NCI-H446 treated with DMSO at 0.1 percent for 48 hours (cell line): Measurements from ENCODE around the gene PTPRJ.
A peak's percentile ranks its signal among the peaks of the same experiment; 100 is the strongest.
"Not testable (repeated sequence)": the region's sequence is repeated elsewhere in the genome, so short reads cannot be mapped to it uniquely, and the experiment has no call there.

Experiments
- DNase-seq: peaks from one replicate; lab custom pipeline; 2025; lab: John Stamatoyannopoulos, UW

PTPRJ gene

DNA sequence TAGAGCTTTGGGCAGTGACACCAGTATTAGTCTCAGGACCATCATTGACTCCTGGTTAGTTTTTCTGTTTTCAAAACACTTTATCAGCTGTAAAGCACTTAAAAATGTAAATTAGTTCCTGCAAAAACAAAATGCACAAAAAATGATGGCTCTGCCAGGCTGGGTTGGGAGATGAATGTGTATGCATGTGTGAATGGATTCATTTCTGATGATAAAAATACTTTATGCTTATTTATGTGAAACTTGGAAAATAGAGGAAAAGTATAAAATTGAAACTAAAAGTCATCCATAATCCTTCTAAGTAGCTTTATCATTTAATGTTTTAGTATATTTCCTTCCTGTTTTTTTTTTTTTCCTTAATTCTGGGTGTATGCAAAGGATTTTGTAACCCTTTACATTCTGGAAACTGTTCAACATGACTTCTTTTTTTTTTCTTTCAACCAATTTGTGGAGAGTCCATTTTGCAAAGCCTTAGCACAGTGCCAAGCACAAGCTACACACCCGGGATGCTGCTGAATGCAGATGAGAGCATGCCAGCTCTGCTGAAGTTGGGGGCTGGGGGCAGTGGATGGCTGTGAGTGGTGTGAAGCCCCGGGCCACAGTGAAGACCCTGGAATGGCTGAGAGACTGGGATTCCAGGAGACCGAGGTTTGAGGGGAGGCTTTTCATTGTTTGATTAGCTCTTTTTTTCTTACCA, 37.6 kb downstream of the PTPRJ start:
- no peak for DNase-seq

DNA sequence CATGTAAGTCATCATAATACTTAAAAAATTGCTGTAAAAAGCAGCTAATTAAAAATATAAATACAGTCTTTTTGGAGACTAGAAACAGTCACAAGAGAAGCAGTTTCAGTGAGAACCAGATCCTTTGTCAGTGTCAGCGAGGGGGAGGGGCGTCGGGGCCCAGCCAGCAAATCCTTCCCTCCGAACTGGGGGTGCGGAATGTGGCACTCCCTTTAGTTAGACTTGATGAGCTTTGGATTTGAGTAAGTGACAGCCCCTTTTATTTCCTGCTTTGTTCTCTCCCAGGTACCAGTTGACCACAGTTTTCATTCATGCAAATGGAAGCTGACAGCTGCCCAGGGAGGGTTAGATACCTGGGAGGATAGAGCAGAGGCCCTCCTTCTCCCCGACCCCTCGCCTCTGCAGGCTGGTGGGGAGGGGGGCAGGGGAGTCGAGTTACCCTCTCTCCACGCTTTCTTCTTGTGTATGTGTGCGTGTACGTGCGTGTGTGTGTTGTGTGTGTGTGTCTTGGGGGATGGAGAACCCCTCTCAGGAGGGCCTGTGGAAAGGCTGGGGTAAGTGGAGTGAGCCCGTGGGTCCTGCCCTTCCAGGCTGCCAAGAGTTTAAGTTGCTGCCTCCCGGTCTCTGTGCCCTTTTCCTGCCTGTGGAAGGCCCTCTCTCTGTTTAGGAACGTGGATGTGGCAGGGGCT, 38.3 kb downstream of the PTPRJ start:
- no peak for DNase-seq

DNA sequence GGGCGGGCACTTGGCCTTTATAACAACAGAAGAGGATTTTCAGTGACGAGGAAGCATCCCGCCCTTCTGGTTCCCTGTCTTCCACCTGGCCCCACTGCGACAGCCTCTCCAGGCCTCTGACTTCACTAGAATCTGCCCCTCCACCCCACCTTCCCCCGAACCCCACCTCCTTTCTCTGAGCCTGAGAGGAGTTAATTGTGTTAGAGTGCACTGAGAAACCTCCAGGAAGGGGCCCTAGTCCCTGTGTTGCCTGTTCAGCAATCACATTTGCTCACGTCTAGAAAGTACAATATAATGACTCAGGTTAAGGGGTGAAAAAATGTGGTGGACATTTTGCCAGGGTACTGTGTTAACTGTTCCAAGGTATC, 38.8 kb downstream of the PTPRJ start:
- DNase-seq: no peak

DNA sequence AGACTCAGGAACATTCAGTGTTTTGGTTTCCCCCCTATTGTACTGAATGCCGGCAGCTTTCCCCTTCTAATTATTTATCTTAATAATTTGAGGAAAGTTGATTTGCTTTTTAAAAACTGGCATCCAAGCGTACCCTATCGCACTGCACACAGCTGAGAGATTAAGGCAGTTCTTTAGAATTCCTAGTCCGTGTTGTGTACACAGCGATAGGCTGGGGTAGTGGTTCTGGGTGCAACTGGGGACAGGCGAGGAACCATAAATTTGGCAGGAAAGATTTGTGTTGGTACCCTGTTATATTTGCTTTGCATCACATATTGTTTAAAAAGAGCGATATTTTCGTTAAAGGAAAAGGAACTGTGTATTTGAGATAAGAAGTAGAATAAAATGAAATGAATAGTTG, 39.2 kb downstream of the PTPRJ start:
- DNase-seq: no peak

DNA sequence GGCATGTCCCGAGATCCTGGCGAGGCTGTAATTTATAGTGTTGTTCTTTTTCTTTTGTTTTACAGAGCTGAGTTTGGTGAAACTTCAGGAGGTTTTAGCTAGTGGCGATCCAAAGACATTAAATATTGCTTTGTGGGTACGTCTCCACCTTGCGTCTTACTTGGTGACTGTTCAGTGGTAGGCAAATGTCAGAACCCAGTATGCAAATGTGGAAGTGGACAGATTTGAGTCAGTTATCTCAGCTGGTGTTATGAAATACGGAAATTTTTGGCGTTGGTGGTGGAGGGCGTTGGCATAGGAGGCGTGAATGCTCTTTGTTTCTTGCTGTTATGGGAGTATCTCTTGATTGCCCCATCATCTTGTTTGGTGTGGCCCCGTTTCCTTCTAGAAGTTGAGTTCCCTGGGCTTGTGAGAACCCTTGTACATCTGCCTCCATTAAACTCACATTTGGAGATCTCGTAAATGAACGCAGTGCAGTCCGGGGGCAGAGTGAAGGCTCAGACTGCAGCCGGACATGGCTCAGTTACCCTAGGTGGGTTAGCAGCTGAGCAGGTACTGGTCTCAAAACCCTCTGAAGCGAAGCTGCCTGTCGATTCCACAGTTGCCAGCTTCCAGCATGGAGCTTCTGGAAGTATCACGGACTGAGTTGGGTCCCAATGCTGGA, 39.9 kb downstream of the PTPRJ start:
- no peak for DNase-seq

DNA sequence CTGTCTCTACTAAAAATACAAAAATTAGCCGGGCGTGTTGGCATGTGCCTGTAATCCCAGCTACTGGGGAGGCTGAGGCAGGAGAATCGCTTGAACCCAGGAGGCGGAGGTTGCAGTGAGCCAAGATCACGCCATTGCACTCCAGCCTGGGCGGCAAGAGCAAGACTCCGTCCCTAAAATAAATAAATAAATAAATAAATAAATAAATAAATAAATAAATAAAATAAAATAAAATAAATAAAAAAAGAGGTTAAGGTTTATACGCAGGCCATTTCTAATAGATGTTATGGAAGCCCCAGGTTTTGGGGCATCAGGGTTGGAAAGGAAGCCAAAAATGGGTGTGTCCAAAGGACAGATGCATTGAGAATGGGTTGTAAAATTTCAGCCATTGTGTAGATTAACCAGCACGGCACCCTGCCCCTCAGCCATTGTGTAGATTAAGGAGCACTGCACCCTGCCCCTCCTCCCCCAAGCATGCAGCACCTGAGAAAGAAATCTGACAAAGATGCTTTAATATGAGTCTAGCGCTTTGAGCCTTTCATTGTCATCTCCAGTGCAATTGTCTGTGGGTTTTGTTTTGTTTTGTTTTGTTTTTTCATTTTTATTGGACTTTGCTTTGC, 41.0 kb downstream of the PTPRJ start:
- DNase-seq: not testable (repeated sequence)

DNA sequence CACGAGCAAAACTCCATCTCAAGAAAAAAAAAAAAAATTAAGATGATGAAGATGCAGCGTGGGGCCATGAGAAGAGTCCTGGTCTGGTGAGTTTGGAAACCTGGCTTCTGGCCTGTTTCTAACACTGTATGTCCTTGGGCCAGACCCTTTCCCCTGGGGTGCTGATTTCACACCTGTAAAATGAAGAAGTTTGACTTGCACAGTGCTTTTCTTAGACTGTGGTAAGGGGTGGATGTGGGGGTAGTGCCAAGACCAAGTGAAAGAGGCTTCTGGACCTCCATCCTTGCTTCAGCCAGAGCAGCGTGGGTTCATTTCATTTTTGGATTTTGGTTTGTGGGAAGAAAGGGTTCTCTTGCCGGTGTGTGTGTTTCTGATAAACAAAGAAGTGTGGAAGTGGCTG, 42.1 kb downstream of the PTPRJ start:
- no peak for DNase-seq

DNA sequence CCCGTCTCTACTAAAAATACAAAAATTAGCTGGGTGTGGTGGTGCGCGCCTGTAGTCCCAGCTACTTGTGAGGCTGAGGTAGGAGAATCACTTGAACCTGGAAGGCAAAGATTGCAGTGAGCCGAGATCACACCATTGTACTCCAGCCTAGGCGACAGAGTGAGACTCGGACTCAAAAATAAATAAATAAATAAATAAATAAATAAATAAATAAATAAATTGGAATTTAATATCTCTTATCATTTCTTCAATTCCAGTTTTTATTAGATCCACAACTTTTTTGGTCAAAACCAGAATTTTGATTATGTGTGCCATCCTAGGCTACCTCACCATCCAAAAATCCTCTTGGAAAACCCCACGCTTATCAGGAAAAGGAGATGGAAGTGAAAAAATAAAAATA, 43.2 kb downstream of the PTPRJ start:
- not testable (repeated sequence) for DNase-seq

DNA sequence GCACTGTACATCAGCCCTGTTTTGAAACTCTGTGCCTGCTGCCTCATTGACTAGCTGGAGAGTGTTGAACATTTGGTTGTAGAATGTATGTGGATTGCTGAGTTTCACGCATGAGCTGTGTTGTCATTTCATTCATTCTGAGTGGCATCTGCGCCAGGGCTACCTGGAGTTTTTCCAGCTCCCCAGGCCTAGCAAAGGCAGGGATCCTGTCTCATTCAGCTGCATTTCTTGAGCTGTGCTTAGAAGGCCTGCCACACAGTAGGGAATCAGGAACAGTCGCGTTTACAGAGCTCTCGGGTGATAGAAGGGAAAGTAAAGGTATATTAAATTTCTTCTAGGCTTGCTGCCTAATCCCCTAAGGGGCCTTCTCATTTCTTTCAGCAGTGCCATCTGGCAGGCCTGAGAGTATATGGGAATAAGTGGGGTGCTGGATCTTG, 44.3 kb downstream of the PTPRJ start:
- peak; percentile 93 for DNase-seq

DNA sequence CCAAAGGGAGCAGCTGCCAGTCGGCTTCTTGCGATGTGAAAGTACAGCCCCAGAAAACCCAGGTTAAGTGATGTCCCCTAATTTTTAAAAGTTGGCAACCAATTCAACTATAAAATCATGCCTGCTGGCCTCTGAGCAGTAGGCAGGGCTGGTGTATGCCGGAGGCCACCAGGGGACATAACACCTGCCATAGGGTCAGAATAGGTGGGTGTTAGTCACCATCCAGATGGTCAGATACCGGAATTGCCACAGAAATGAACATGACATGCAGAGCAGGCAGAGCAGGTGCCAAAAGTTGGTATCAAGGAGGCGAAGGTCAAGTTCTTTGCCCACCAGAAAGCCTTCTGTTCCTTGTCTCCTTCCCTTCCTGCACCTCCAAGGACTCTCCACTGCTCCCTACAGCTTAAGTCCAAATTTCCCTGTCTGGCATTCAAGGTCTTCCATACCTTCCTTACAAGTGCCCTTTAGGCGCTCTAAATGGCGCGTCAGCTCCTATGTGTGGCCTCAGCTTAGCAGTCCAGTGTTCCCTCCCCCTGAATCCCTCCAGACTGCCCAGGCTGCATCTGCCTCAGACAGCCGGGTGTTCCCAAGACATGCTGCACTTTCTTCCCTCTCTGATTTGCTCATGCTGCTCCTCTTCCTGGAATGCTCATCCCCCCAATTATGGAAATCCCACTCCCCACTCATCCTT, 45.1 kb downstream of the PTPRJ start:
- DNase-seq: peak; percentile 17

DNA sequence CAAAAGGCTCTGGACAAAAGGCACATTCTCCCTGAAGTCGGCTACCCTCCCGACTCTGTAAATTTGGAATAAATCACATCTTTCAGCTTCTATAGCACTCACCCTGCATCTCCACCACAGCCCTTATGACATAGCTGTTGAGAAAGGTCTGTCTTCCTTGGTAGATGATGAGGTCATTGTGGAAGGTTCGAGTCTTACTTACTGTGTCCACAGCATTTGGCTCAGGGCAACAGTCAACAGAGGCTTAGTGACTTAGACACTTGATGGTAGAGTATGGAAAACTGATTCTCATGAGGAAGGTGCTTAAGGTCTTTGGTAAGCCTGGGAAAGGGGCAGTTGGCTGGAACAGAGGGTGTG, 45.6 kb downstream of the PTPRJ start:
- no peak for DNase-seq

DNA sequence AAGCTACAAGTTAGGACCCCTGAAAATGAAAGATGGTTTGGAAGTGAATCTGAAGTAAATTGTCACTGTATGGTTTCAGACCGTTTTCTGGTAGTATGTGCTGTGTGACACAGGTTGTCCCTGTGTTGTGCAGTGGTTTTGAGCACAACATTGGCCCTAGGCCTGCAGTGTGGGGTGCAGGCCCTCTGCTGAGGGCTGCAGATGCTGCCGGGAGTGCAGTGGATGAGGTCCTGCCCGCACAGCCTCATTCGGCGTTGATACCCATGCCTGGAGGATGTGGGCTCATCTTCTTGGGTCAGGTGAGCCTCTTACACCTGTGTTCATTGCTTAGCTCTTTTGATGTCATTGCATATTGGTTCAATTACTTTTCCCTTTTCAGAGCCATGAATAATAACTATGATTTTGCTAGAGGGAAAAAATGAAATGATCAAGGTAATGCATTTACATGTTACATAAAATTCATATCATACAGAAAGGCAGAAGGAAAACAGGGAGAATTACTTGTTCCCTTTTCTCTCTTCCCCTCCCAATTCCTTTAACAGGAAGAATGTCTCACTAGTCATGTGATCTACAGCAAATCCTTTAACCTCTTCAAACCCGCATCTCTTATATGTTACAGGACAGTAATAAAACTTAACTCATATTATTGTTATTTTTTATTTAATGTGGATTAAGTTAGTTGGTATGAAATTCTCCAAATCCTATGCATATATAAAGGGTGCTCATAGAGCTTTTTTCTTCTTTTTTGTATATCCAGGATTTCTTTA, 48.7 kb downstream of the PTPRJ start:
- no peak for DNase-seq

DNA sequence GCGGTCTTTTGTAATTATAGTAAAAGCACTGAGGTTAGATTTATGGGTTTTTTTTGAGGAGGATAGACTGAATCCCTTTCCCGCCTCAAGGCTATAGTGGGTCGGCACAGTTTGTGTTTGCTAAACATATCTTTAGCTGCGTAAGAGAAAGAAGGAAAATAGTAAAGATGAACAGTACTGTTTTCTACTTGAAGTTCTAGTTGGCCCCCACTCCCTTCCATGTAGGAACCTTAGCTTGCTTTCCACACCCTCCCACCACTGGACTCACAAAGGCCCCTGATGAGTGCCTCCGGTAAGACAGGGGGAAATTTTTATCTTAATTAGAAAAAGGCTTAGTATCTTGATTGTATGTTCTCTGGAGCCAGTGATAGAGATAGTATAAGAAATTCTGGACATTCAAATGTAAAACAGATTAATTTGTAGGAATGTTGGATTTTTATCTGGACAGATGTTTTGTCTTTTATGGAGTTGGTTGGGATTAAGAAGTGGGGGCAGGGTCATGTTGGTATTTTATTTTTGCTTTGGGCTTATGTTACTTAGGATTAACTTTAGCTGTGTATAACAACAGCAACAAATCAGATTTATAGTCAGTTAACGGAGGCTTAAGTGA, 49.4 kb downstream of the PTPRJ start:
- DNase-seq: no peak

DNA sequence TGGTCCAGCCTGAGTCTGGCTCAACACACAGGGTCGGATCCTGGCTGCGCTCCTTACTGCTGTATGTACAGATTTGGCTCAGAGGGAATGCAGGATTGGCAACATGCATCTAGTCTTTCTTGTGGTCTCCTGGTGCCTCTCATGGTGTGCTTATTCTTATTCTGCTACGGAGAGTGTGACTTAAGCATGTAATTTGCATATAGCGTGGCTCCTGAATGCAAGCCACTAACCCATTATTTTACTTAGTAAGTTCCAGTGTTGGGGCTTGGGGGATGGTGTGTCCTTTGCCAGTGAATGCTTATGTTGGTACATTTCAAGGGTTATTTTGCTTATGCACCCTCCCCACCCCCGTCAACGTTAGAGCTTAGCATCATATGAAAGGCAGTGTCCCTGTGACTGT, 51.2 kb downstream of the PTPRJ start:
- no peak for DNase-seq

DNA sequence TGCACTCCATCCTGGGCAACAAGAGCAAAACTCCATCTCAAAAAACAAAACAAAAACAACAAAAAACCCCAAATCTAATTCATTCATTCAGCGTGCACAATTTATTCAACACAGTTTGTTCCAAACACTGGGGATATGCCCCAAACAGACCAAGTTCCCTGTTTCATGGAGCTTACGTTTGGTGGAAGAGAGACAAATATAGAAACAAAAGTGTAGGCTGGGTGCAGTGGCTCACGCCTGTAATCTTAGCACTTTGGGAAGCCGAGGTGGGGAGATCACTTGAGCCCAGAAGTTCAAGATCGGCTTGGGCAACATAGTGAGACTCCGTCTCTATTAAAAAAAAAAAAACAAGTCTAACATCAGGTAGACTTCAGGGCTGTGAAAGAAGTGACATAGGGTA, 52.4 kb downstream of the PTPRJ start:
- no peak for DNase-seq

DNA sequence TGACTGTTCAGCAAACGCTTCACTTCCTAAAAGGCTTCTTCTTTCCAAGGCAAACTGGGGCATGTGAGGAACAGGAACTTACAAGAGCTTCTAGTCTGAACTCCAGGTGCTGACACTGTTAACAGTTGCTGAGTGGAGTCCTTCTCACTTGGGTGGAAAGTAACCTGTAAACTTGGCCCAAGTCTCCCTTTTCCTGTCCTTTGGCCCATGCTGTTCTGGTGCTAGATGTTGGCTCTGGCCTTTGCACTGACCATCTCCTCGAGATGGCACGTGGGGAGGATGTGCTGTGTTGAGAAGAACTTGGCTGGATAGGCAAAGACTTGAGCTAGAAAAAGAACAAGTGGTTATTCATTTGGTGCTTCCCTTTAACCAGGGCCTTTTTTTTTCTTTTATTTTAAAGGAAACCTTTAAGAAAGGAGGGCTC, 53.6 kb downstream of the PTPRJ start:
- no peak for DNase-seq

DNA sequence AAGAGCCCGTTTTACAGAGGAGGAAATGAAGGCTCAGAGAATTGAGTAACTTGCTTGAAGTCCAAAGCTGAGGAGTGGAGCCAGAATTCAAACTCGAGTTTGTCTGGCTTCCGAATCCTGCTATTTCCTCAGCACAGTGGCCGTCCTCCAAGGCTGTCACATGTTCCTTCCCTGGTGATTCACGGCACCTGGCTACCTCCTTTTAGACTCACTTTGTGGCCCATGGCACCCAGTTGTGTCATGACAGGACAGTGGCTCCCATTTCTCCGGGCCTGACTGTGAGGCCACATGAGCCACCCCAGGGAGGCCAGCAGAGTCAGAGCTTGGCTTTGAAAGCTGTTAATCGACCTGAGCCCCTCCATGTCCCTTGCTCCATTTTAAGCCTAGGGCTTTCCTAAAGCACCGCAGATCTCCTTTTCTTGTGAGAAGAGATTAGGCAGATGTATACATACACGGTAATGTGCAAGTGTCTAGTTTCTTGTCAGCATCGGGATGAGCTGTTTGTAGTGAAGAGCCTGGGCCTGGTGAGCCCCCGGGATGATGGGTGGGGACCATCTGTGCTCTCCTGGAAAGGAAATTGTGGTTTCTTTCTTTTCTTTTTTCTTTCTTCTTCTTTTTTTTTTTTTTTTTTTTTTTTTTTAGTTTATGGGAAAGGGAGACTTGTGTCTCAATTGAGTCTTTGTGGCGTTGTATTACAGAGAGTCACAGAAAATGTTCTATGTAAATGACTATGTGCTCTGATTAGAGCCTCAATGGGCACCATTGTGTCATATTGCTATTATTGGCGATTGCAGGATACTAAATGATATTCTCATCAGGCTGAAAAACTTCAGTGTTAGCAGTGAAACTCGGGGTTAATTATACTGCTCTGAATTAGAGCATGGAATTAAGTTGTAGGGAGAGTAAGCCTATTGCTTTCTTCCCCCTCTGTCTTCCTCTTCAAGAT, 54.8 kb downstream of the PTPRJ start:
- no peak for DNase-seq

DNA sequence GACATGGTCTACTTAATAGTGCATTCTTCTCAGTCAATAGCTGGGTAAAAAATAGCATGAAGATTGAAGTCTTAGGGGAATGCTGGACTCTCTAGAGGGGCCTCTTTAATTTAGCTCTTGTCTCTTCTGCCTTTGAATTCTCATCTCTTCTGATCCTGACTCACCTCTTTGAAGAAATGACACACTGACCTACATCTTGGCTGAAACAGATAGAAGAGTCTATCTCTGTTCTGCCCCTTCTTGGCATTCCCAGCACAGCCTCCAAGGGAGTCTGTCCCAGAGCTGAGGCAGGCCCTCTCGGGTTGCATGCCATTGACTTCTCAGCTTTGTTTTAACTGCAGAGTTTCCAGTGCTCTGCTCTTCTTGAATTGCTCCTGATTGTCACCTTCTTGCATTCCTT, 55.7 kb downstream of the PTPRJ start:
- no peak for DNase-seq

DNA sequence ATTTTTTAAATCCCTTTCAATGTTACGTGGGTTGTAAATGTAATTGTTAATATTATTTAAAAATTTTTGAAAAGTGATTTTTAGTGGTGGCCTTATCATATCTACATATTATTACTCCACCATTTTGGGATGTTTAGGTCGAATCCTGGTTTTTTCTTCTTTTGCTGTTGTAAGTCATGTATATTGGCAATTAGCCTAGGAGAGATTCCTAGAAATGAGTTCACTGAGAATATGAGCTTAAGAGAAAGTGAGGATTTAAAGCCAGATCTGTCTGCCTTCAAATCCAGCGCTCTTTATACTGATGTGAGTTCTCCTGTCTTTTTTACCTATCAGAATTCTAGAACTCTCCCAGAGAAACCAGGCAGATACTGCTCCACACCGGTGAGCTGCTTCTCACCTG, 56.1 kb downstream of the PTPRJ start:
- no peak for DNase-seq
